ENCODE results near the gene AIG1.

The AIG1 gene

DNA sequence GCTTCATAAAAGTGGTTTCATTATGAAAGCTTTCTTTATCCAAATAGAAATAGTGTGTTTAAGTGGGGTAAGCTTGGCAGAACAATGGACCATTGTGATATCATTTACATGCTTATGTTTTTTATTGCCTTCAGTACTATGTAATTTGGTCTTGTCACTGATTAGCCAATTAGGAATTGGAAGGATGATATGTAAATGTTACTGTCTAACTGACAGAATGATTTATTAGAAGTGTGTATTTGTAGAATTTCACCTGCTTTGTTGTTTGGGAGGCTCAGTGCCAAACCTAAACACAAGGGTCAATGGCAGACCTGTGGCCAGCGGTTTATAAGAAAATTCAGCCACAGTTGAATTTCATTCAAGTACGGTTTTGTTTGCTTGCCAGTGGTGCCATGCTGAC is 39.0 kb downstream of the AIG1 start:
- no peak for DNase-seq (ENCODE audit: low read depth, low spot score)
- TF ChIP-seq, protein P1, sequence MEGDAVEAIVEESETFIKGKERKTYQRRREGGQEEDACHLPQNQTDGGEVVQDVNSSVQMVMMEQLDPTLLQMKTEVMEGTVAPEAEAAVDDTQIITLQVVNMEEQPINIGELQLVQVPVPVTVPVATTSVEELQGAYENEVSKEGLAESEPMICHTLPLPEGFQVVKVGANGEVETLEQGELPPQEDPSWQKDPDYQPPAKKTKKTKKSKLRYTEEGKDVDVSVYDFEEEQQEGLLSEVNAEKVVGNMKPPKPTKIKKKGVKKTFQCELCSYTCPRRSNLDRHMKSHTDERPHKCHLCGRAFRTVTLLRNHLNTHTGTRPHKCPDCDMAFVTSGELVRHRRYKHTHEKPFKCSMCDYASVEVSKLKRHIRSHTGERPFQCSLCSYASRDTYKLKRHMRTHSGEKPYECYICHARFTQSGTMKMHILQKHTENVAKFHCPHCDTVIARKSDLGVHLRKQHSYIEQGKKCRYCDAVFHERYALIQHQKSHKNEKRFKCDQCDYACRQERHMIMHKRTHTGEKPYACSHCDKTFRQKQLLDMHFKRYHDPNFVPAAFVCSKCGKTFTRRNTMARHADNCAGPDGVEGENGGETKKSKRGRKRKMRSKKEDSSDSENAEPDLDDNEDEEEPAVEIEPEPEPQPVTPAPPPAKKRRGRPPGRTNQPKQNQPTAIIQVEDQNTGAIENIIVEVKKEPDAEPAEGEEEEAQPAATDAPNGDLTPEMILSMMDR (IDR thresholded peaks at IDR 0.05; ENCODE audit: low read depth, low read length) = no peak
- in situ Hi-C loops (cut with HindIII; ENCODE audit: low sequenced_read_pairs) = no loop called here
- H3K4me3 ChIP-seq (ENCODE audit: low read depth, low read length) = no peak overlapping the region

GRCh38 chr6:143100429-143100828 is 39.7 kb downstream of the AIG1 start:
- H3K4me3 ChIP-seq (ENCODE audit: low read depth, low read length) = no peak overlapping the region
- no peak for DNase-seq (ENCODE audit: low read depth, low spot score)
- TF ChIP-seq, protein P1 (IDR thresholded peaks at IDR 0.05; ENCODE audit: low read depth, low read length) = no peak
- in situ Hi-C loops (cut with HindIII; ENCODE audit: low sequenced_read_pairs) = no loop called here

DNA sequence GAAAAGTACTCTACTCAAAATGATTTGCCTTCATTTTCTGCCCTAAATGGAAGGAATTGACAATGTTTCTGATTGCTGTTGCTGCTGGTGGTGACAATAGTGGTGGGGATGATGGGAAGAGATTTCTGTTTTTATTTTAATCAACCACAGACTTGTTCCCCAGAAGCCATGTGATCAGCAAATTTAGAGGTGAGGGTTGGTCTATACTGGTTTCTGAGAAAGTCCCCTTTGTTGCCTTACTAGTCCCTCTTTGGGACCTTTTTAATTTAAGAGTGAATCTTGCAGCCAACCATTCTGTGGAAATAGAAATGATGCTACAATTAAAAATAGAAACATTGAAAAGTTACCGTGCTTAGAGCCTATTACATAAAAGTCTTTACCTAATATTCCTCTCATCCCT is 43.2 kb downstream of the AIG1 start:
- no peak for DNase-seq (ENCODE audit: low read depth, low spot score)
- in situ Hi-C loops (cut with HindIII; ENCODE audit: low sequenced_read_pairs) = no loop called here
- H3K4me3 ChIP-seq (ENCODE audit: low read depth, low read length) = no peak overlapping the region
- TF ChIP-seq, protein P1 (IDR thresholded peaks at IDR 0.05; ENCODE audit: low read depth, low read length) = no peak

- no peak for DNase-seq (ENCODE audit: low read depth, low spot score)
- H3K4me3 ChIP-seq (ENCODE audit: low read depth, low read length) = no peak overlapping the region
- in situ Hi-C loops (cut with HindIII; ENCODE audit: low sequenced_read_pairs) = no loop called here
- TF ChIP-seq, protein P1 (IDR thresholded peaks at IDR 0.05; ENCODE audit: low read depth, low read length) = no peak
These were observed 46.8 kb downstream of the AIG1 start for GRCh38 chr6:143107440-143107839.

DNA sequence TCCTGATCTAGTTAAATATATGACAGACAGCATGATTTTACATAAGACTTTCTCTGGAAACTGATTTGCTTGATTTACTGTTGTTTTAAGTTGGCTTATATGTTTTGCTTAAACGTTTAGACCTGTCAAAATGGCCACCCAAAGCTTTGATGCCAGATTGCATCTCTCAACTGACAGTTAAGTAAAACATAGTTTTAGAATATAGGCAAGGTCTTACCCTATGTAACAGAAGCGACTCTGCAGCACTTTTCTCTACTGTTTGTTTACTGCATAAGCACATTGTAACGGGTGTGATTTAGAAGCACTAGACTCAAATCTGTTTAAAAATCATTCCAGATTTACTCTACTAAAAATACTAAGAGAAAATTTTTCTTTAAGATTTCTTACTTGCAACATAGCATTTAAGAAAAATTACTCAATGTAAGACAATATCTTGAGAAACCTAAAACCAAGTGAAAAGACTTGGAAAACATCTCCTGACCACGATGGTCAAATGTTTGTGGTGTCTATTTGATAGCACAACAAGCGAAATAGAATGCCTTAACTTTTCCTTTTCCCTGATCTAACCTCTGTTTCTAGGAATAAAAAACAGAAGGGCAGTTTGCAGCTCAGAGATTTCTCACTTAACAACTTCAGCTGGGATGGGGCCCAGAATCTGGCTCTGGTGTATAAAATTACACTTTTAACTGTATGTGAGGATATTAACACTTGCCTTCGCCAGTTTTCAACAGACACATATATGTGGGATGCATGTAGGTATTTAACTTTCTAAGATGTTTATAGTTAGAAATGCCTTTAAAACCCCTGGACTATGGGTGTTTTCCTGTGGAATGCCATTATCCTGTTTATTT is 47.4 kb downstream of the AIG1 start:
- TF ChIP-seq, protein P1 (IDR thresholded peaks at IDR 0.05; ENCODE audit: low read depth, low read length) = no peak
- no peak for DNase-seq (ENCODE audit: low read depth, low spot score)
- in situ Hi-C loops (cut with HindIII; ENCODE audit: low sequenced_read_pairs) = no loop called here
- no peak overlapping the region for H3K4me3 ChIP-seq (ENCODE audit: low read depth, low read length)

DNA sequence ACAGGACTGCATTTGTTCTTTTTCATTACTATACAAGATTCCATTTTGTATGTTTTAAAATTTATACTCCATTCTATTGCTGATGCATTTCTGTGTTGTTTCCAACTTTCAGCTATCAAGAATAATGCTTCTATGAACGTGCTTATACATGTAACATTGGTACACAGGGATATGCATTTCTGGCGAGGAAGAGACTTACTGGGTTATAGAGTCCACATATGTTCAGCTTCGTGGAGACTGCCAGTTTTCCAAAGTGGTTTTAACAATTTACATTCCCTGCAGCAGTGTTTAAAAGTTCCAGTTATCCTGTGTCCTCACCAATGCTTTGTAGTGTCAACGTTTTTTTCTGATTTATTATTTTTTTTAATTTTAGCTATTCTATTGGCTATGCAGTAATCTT is 48.5 kb downstream of the AIG1 start:
- DNase-seq (ENCODE audit: low read depth, low spot score) = no peak
- TF ChIP-seq, protein P1 (IDR thresholded peaks at IDR 0.05; ENCODE audit: low read depth, low read length) = no peak

More for the DNA sequence above, 48.5 kb downstream of the AIG1 start:
- no peak overlapping the region for H3K4me3 ChIP-seq (ENCODE audit: low read depth, low read length)
- in situ Hi-C loops (cut with HindIII; ENCODE audit: low sequenced_read_pairs) = no loop called here
